K562 (cell line): ENCODE measurements around the gene PTPRM. TPM values are rescaled to one million over a fixed set of nuclear protein-coding genes. Genes with fewer than 3 reads are reported as not detected.

ENCODE experiments used
- ATAC-seq: fragments of 200-7000 bp; cut with Tn5 transposase; 3 replicates; pipeline ENCODE4 v1.9.1; 2020; ENCODE audit warnings: moderate library complexity
- BruUV-seq: library from RNA; stranded (reverse); fragments of 400-500 nt; replicated peaks from 2 replicates; lab custom pipeline; 2021; lab: Mats Ljungman, UMichigan
- CTCF ChIA-PET: fragments of 300-600 bp; formaldehyde crosslinking; extraction: SDS; loops from one replicate; lab custom pipeline; 2021; ENCODE audit warnings: low intra/inter-chr PET ratio; lab: Yijun Ruan, JAX
- POLR2A ChIA-PET: fragments of 300-600, 350-650 bp; sonication (Branson Sonifier 250); formaldehyde crosslinking; extraction: SDS; loops from one replicate; lab custom pipeline; 2021; ENCODE audit warnings: antibody characterized with exemption, inconsistent platforms; lab: Yijun Ruan, JAX
- DNase-seq, 4 experiments: peaks; one replicate each; pipeline versions ENCODE4 v3.0.0 to v3.0.0-alpha.2; 2011 to 2018; ENCODE audit warnings: low spot score in 3 of 4, mixed read lengths in 3 of 4; ENCODE audit errors: extremely low read depth in 1 of 4
- FAIRE-seq: peaks from 2 replicates; lab custom pipeline; 2011; peaks lifted over from hg19 to GRCh38; lab: Jason Lieb, UNC
- H2AFZ ChIP-seq: 2 replicates; pipeline ENCODE4 v1.6.0; 2011; ENCODE audit warnings: low read depth, low read length, control low read depth, inconsistent platforms
- H3K27ac ChIP-seq: fragments of 200-600 bp; 3 replicates; pipeline ENCODE4 v1.8.0; 2011; ENCODE audit warnings: low read depth, mild to moderate bottlenecking, control low read depth, inconsistent platforms, low read length, moderate library complexity, mixed read lengths; ENCODE audit errors: extremely low read depth
- H3K27me3 ChIP-seq, 2 experiments: fragments of 300-600 bp in 1 of 2; 2 replicates in 1 of 2; 3 replicates in 1 of 2; pipeline versions ENCODE4 v1.6.0 to v1.8.0; 2011; ENCODE audit warnings: inconsistent platforms in 2 of 2, low read length in 2 of 2, mild to moderate bottlenecking in 1 of 2, mixed read lengths in 1 of 2, moderate library complexity in 1 of 2; ENCODE audit not compliant: control insufficient read depth in 2 of 2, insufficient read depth in 2 of 2
- H3K36me3 ChIP-seq: fragments of 300-600 bp; 3 replicates; pipeline ENCODE4 v1.8.0; 2011; ENCODE audit warnings: mild to moderate bottlenecking, low read length, inconsistent platforms; ENCODE audit not compliant: control insufficient read depth, insufficient read depth
- H3K4me1 ChIP-seq, 2 experiments: fragments of 200-600 bp in 1 of 2; replicated peaks in 1 of 2; 2 replicates in 1 of 2; 3 replicates in 1 of 2; pipeline versions ENCODE4 v1.5.1 to v1.8.0; 2011; ENCODE audit warnings: inconsistent platforms in 2 of 2, low read length in 2 of 2, mild to moderate bottlenecking in 1 of 2, mixed read lengths in 1 of 2, moderate library complexity in 1 of 2; ENCODE audit not compliant: control insufficient read depth in 2 of 2, insufficient read depth in 2 of 2
- H3K4me2 ChIP-seq: 2 replicates; pipeline ENCODE4 v1.6.1; 2011; ENCODE audit warnings: low read length, control low read depth, inconsistent platforms, mixed read lengths; ENCODE audit not compliant: insufficient read depth
- H3K4me3 ChIP-seq: fragments of 200-600 bp; sonication (generic), shearing (Covaris generic); 2 replicates; pipeline ENCODE4 v1.5.1; 2016; ENCODE audit warnings: control low read depth, inconsistent platforms
- H3K79me2 ChIP-seq: fragments of 200-600 bp; 3 replicates; pipeline ENCODE4 v1.8.0; 2011; ENCODE audit warnings: low read length, inconsistent platforms; ENCODE audit not compliant: control insufficient read depth, insufficient read depth
- H3K9ac ChIP-seq, 2 experiments: 2 replicates each; pipeline versions ENCODE4 v1.6.0 to v1.6.1; 2011; ENCODE audit warnings: low read depth in 2 of 2, low read length in 2 of 2, control low read depth in 1 of 2, inconsistent platforms in 1 of 2, mild to moderate bottlenecking in 1 of 2, mixed read lengths in 1 of 2; ENCODE audit not compliant: insufficient read depth in 1 of 2
- H3K9me1 ChIP-seq: one replicate; pipeline ENCODE4 v1.6.0; 2011; ENCODE audit warnings: inconsistent platforms, mild to moderate bottlenecking, low read length, moderate library complexity; ENCODE audit not compliant: control insufficient read depth, insufficient read depth
- H3K9me3 ChIP-seq: replicated peaks from 2 replicates; pipeline ENCODE4 v1.5.1; 2011; ENCODE audit warnings: low read depth, low read length, inconsistent platforms; ENCODE audit not compliant: control insufficient read depth, insufficient read depth
- H4K20me1 ChIP-seq: replicated peaks from 2 replicates; pipeline ENCODE4 v1.6.1; 2011; ENCODE audit warnings: low read length, inconsistent platforms, mixed read lengths; ENCODE audit not compliant: control insufficient read depth, insufficient read depth
- CEBPB ChIP-seq: fragments of 450-650 bp; IDR thresholded peaks from 2 replicates; pipeline ENCODE4 v1.6.1; 2016; ENCODE audit warnings: missing genetic modification characterization, missing compliant biosample characterization
- ZNF551 ChIP-seq: fragments of 250-450 bp; sonication (Bioruptor Pico); IDR thresholded peaks from 2 replicates; pipeline ENCODE4 v1.5.0; 2021; ENCODE audit warnings: mild to moderate bottlenecking, moderate library complexity
- WGBS: fragments of 100-300 bp; shearing (Covaris generic); methylation state at CpG from one replicate; pipeline ENCODE4 v1.1.6; 2016; ENCODE audit warnings: low coverage, mixed read lengths; ENCODE audit not compliant: insufficient coverage; ENCODE audit errors: missing lambda C conversion rate; 5-methylcytosine and 5-hydroxymethylcytosine counted together
- in situ Hi-C: fragments of 300-500 bp; cut with MboI; formaldehyde crosslinking; loops from 4 replicates; pipeline ENCODE4 v1.15.0; 2018; ENCODE audit warnings: inconsistent platforms, mixed read lengths
- intact Hi-C: fragments of 100-400 bp; cut with micrococcal nuclease; formaldehyde crosslinking; loops from 2 replicates; pipeline ENCODE4 v1.14.2; 2022
- polyA plus RNA-seq, 8 experiments: library from polyadenylated mRNA; depleted of rRNA in 4 of 8; stranded (reverse) in 5 of 8; unstranded in 3 of 8; fragments of >200 nt; fragmentation: Nextera tagmentation in 2 of 8; fragmentation: Illumina TruSeq in 1 of 8; extraction: Ambion mirVana in 2 of 8; extraction: Trizol in 1 of 8; gene quantifications; 2 replicates each; pipeline versions ENCODE4 v1.2.1 to v1.2.3, GENCODE V29; 2011 to 2014; ENCODE audit warnings: inconsistent platforms in 1 of 8, missing spikeins in 1 of 8
- total RNA-seq, 7 experiments: library from RNA; depleted of rRNA in 6 of 7; stranded (reverse); fragments of >200 nt in 6 of 7; fragmentation: Illumina TruSeq in 2 of 7; extraction: Trizol in 2 of 7; gene quantifications; 2 replicates each; pipeline versions ENCODE4 v1.2.1 to v1.2.3, GENCODE V29; 2011 to 2021; ENCODE audit warnings: low replicate concordance in 1 of 7
- TF ChIP-seq, protein P1 (sequence below): conservative IDR thresholded peaks from 2 replicates; pipeline ENCODE4 v1.6.1; 2011; ENCODE audit warnings: low read depth, mild to moderate bottlenecking, low read length; ENCODE audit not compliant: control insufficient read depth

PTPRM gene
- total and polyA plus RNA-seq, 9 of the 15 experiments (the other 6 are each of a cell fraction or from before 2014, with no cell fraction given) = 0.03 to 0.16 (median 0.08) TPM; not detected in 3

DNA sequence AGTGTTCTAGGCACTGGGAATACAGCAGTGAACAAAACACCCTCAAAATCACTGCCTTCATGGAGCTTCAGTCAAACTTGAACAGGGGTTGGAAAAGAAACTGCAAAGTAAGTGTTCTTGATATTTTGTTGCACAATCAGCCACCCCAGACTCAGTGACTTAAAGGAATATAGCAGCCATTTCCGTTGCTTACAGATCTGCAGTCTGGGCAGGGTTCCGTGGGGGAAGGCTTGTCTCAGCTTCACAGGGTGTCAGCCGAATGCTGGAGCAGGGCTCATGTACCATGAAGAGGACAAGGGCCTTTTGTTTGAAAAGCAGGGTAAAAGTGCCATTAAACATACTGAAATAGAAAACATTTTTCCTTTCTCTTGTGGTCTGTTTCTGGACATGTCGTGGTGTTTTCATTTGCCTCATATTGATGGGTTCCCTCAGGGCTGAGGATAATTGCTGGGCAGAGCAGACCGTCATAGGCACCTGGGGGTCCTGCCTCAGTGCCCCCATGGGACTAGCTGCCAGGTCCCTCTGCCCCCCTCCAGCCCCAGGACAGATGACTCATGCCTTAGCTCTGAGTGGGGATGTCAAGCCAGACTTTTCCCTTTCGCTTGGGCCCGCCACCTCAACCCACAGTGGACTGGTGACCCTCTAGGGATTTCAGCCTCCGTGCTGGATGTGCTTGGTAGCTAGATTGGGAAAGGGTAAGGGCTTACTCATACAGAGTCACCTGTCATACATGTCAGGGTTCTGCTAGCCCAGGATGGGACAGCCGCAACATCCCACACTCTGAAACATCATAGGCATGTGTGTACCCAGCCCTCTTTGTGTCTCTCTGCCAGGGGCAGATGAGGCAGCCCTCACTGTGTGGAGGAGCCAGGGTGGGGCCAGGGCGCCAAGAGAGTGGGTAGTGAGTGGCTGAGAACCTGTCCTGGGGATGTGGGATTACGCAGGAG is 96.5 kb downstream of the PTPRM start:
- Histone ChIP-seq H3K4me2 (no peak overlapping the region), H2AFZ (no peak overlapping the region), H4K20me1 (no peaks in the 10 kb centered on the region), H3K36me3 (no peaks in the 10 kb centered on the region), H3K9ac (no peak overlapping the region), H3K79me2 (no peaks in the 10 kb centered on the region), H3K9me1 (no peaks in the 10 kb centered on the region), H3K27me3 (no peaks in the 10 kb centered on the region), H3K4me1 (no peaks in the 10 kb centered on the region), H3K27ac (no peak overlapping the region), H3K9me3 (no peaks in the 10 kb centered on the region), H3K4me3 (no peak overlapping the region)
- BruUV-seq = no TSS peak
- DNase-seq (no peak), FAIRE-seq (no peak), ATAC-seq (no peak)
- in situ Hi-C loops (no loop called here), intact Hi-C loops (no loop called here)
- WGBS = under 1% methylated on average over 11 of the region's 11 CpGs
- POLR2A ChIA-PET = interaction anchor here (0.8 to 1.1 kb wide), 2 partner anchors 19 to 29 kb away, joined by 3 read pairs; no protein-coding TSS in a partner anchor
- CTCF ChIA-PET = no interaction called here
- TF ChIP-seq, protein P1, sequence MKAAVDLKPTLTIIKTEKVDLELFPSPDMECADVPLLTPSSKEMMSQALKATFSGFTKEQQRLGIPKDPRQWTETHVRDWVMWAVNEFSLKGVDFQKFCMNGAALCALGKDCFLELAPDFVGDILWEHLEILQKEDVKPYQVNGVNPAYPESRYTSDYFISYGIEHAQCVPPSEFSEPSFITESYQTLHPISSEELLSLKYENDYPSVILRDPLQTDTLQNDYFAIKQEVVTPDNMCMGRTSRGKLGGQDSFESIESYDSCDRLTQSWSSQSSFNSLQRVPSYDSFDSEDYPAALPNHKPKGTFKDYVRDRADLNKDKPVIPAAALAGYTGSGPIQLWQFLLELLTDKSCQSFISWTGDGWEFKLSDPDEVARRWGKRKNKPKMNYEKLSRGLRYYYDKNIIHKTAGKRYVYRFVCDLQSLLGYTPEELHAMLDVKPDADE = no peak
- TF ChIP-seq CEBPB (tag) (peak; percentile 62), ZNF551 (CRISPR knock-in tag) (no peak)
